NOMO-1 treated with dmso at 0.1 percent for 144 hours (cell line): ENCODE results near the gene MEX3B.
"Not testable (repeated sequence)": the region's sequence is repeated elsewhere in the genome, so short reads cannot be mapped to it uniquely, and the experiment has no call there.

ENCODE experiments used
- DNase-seq: peaks from one replicate; lab custom pipeline; 2025; ENCODE audit not compliant: unreplicated experiment; lab: John Stamatoyannopoulos, UW

Gene MEX3B

GRCh38 chr15:82051664-82052063 is 5.8 kb upstream of the MEX3B start:
- DNase-seq = no peak

DNA sequence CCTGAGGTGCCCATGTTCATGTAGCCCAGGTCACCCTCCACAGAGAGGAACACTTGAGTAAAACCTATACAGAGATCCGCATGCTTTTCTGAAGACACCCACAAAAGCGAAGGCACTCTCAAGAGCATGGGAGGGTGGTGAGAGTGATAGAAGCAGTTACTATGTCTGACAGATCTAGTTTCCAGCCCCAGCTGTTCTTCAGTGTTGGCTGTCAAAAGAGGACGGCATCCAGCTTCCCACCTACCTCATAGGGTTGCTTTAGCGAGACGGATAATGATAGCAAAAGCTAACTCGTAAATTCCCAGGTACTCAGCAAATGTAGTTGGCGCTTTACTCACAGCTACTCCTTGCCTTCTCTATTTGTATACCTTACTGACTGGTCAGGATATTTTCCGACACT is 3.0 kb upstream of the MEX3B start:
- no peak for DNase-seq

DNA sequence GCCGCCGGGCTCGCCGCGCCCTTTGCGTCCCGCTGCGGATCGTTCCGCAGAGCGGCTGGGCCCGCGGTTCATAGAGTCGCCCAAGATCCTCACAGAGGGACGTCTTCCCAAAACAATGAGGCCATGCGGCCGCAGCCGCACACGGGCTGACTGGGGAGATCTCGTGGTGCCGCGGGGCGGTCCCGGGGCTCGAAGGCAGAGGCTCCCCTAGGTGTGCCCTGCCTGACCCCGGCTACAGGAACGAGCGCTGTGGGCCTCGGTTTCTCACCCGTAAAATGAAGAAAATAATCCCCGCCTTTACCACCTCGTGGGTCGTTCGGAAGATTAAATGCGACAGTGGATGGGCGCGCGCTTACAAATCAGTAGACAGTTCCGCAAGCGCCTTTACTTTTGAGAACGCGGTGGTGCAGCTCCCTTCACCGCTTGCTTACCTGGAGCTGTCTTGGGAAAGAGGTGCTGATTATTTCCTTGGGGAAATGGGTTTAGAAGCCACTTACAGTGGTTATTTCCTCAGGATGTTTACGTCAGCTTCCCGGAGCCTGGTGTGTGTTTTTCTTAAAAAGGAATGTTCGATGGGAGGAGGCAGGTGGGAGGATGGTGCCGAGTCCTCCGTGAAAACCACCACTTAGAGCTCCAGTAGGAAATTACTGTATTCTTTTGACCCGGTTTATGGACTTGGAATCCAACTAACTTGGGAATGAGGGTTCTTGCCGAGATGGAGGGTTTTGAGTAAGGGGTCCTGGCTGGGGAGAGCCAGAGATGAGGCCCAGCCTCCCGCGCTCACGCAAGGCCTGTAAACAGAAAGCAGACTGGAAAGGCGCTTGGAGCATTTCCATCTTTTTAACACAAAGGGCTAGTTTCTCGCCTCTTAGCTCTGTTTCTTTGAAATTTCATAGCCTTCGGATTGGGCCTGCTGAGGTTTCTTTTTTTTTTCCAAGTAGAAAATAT is 1.9 kb upstream of the MEX3B start:
- no peak for DNase-seq

- peak; percentile 82 for DNase-seq
These were observed 1.0 kb upstream of the MEX3B start for GRCh38 chr15:82046666-82047452.

DNA sequence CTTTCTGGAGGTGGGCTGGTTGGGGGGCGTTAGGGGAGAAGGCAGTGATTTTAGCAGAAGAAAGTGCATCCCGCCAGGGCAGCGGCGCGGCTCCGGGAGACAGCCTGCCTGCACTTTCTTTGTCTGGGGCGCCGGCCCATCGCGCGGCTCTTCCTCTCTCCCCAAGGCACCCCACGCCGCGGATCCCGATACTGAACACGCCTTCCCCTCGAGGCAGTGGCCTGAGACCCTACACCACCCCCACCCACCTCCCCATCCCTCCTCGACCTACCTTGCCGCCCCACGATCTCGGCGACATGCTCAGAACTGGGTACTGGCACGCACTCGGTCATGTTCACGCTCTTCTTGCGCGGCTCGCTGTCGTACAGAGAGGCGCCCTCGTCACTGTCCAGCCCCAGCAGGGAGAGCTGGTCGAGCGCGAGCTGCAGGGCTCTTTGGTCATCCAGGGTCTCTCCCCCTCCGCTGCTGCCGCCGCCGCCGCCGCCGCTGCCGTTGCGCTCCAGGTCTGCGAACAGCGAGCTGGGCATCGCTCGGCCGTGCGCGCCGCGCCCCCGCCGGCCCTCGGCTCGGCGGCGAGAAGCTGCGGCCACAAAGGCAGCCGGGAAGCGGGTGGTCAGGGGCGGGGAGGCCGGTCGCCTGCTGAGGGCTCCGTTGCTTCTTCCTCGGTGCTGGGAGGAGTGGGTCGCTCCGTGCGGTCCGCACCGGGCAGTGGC is 483 bp downstream of the MEX3B start:
- DNase-seq = no peak

DNA sequence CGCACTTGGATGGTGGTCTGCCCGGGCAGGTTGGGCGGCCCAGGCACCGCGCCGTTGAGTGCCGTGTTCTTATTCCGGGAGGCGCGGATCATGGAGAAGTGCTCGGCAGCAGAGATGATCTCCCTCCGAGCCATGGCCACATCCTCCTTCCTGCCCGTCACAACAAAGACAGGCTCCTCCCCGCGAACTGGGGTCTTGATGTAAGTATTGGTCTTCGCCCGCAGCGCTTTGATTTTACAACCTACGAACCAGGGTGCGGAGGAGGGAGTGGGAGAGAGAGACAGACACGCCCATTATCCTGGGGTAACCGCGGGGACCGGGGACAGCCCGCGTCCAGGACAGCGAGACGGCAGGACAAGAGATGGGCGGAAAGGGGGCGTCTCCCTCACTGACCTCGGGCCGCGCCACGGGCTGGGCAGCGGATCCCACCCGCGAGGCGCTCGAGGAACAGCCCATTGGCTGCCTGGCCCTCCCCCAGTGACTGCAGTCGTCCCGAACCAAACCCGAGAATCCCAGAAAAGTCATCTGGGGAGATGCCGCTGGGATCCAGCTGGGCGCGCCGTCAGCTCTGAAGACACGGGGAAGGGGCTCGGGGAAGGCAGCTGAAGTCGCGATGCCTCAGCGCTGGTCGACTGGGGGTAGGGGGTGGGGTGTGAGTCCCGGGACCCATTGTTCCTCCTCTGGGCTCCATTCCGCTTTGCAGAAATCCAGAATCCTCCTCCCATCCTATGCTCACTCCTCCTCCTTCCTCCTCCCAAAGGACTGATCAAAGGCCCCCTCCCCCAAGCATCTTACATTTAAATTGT is 1.2 kb downstream of the MEX3B start:
- DNase-seq = no peak

GRCh38 chr15:82043796-82044372 is 1.9 kb downstream of the MEX3B start:
- no peak for DNase-seq

DNA sequence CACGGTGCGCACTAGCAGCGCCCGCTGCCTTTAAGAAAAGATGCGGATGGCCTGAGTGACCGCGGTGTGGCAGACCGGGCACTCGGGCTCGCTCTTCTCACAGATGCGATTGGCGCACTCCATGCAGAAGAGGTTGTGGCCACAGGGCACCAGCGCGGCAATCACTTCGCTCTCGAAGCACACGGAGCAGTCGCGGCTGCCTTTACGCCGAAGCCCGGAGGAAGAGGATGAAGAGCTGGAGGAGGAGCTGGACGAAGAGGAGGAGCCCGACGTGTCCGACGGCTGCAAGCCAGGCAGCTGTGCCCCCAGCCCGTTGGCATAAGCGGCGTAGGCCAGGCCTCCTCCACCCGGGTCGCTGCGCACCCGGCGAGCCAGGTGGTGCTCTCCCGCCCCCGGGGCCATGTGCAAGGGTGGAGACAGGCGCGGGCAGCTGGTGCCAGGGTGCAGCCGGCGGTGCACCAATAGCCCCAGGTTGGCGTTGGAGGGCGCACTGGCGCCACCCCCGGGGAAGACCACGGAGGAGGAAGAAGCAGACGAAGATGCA is 2.6 kb downstream of the MEX3B start:
- DNase-seq = no peak

- no peak for DNase-seq
These were observed 5.0 kb downstream of the MEX3B start for GRCh38 chr15:82040862-82041261.

DNA sequence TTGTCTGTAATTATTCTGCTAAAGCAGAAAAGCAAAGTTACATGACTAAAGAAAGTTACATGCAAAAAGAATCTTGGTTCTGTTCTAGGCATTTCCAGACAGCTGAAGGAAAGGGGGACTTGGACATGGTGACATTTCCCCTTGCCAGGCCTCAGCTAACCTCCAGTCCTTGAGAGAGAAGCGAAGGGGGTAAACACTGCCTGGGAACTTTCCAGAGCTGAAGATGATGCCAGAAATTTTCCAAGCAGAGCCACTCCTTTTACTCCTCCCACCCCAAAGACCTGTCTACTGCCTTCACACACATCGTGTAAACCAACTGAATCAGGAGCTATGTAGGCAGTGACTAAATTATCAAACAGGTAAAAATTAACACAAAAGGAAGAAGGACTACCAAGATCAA is 5.4 kb downstream of the MEX3B start:
- no peak for DNase-seq

GRCh38 chr15:82039871-82040270 is 5.9 kb downstream of the MEX3B start:
- DNase-seq = no peak

- DNase-seq = no peak
These were observed 9.4 kb downstream of the MEX3B start for GRCh38 chr15:82036461-82036860.

DNA sequence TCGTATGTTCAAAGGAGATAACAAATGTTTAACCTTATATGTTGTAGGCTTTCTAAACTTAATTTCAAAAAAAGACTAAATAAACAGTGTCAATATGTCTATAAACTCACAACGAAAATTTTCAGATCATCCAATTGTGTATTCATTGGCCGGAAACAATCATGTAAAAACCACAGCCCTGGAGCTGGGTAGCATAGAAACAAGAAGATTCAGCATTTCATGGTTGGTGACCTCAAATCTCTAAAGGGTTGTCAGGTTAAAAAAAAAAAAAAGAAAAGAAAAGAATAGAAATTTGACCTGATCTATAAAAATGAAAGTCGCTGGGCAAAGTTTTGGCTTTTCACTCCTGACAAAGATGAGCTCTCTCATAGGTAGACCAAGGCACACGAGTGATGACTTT is 13.9 kb downstream of the MEX3B start:
- no peak for DNase-seq

DNA sequence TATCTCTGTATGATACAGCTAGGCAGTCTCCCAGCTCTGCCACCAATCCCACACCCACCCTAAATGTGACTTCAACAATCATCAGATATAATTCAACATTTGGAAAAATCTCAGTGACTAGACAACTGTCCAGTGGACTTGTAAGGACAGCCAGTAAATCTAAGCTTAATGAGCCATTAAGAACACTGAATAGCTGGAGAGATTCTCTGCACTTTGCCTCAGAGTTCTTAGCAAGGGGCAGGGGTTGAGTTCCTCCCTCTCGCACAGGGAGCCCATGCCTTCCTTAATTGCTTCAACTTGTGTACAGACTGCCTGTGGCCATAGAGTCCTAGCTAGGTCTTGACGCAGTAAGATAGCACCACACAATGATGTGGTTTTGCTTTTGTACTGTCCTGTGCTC is 15.6 kb downstream of the MEX3B start:
- no peak for DNase-seq

DNA sequence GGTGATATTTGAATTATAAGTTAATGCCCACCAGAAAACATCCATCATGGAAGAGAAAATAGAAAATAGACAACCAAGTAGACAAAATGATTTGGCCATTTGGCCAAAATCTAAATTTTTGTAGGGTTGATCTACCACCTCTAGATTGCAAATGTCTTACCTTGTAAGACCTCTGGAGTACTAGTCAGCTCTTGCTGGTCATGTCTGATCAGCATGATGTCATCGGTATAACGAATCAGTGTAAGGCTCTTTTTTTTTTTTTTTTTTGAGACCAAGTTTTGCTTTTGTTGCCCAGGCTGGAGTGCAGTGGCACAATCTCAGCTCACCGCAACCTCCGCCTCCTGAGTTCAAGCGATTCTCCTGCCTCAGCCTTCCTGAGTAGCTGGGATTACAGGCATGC is 17.7 kb downstream of the MEX3B start:
- not testable (repeated sequence) for DNase-seq

DNA sequence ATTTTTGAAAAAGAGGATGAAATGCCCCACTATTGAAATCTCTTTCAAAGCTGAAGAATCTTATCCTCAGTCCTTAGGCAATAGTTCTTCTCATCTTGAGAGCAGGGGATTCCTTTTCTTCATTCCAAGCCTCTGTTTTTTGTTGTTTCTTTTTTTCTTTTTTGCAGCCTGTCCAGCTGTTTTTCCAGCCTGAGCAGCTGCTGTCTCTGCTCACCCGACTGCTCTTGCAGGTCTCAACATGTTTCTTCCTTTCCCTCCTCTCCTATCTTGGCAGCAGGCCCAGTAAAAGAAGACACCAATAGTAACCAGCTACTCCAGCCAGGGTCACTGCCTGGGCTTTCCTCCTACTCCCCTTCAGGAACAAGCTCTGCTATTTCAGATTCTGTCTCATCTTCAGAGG is 23.8 kb downstream of the MEX3B start:
- no peak for DNase-seq

- DNase-seq = no peak
These were observed 25.0 kb downstream of the MEX3B start for GRCh38 chr15:82020625-82021394.

GRCh38 chr15:82018201-82018600 is 27.6 kb downstream of the MEX3B start:
- peak; percentile 53 for DNase-seq

GRCh38 chr15:82017656-82018055 is 28.2 kb downstream of the MEX3B start:
- DNase-seq = no peak
